NCI-H510A (cell line): ENCODE data around the gene PTER.
A peak's percentile ranks its signal among the peaks of the same experiment; 100 is the strongest.

Experiments
- DNase-seq: peaks from one replicate; lab custom pipeline; 2025; lab: John Stamatoyannopoulos, UW

The PTER gene

DNA sequence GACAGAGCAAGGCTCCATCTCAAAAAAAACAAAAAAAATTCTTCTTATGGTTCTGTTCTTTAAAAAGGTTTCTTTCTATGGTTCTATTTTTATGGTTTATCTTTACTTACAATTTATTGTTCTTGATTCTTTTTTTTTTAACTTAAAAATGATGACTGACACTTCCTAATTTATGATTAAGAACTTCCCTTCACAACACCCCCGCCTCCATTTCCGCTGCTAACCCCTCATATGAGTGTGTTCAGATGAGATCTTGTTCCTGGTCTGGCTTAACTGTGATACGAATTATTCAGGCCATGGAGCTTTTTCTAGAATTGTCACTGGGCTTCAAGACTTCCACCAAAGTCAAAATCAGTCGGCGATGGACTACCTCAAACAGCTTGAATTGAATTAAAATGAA is 33.9 kb downstream of the PTER start:
- no peak for DNase-seq

DNA sequence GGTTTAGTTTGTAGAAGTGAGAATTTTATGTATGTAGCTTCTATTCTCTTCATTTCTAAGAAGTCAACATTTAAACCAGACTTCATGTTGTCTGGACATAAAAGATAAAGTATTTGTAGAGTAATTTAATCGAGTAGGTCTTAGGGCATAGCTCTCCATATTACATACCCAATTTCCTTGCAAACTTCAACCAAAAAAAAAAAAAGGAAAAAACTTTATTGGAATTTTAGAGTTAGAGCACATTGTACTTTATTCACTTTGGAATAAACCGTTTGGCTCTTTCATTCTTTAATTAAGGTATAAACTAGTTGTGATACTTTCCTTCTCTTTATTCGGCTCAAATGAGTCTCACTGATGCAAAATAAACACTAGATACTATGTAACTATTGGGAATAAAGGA is 36.0 kb downstream of the PTER start:
- DNase-seq: no peak

DNA sequence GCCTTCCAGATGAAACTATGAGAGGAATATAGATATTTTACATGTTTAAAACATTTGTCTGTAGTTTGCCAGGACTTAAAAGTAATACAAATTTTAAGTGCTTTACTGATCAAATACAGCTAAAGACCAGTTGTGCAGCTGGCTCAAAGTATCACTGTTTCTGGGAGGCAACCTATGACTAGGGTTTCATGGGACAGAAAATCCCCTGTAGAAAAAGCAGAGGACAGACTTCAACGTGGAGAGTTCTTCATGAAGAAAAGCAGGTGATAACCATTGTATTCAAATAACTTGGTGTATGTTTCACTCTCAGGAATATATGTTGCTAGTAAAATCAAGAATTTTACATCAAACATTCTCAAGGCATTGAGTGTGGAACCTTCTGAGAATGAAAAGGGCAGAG is 40.9 kb downstream of the PTER start:
- no peak for DNase-seq

DNA sequence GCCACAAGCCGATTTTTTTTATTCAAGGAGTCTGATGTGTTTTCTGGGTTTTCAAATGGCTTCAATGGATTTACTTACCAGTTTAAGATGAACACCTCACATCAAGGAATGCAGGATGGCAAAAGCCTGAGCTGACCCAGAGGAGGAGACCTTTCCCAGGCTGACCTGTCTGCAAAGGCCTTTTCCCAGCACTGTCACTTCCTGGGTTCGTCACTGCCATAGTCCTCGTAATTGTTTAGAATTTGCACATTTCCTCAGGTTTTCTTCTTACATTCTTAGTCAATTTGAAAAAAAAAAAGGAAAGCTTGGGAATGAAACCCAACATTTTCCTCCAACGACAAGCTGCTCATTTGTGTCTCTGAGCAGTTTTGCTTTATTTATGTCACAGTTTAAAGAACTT is 42.0 kb downstream of the PTER start:
- DNase-seq: no peak

DNA sequence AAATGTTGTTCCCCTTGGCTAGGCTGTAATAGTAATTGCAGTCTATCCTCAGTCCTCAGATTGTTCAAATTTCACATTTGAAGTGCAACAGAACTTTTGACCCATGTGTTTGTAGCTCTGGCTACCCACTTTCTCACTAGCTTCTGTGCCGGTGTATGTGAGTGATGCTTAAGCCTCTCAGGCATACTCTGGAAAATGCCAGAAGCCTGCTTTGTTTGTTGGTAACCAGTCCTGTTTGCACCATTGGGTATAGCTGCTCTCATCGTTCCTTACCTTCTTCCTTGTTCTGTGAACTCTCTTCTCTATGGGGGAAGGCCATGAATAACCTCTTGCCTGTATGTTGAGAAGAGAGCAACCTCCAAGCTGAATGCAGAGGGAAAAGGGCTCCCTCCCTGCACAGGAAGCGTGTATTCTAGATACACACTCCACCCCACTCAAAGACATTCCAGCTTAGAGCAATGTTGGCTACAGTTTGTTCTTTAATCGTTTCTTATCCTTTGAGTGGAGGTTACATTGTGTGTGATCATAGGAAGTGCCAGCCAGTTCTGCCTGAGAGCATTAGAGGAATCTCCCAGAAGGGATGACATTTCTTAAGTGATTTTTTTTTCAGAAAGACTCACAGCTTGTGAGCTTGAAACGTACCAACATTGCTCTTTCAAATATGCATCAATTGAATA is 44.4 kb downstream of the PTER start:
- DNase-seq: no peak

DNA sequence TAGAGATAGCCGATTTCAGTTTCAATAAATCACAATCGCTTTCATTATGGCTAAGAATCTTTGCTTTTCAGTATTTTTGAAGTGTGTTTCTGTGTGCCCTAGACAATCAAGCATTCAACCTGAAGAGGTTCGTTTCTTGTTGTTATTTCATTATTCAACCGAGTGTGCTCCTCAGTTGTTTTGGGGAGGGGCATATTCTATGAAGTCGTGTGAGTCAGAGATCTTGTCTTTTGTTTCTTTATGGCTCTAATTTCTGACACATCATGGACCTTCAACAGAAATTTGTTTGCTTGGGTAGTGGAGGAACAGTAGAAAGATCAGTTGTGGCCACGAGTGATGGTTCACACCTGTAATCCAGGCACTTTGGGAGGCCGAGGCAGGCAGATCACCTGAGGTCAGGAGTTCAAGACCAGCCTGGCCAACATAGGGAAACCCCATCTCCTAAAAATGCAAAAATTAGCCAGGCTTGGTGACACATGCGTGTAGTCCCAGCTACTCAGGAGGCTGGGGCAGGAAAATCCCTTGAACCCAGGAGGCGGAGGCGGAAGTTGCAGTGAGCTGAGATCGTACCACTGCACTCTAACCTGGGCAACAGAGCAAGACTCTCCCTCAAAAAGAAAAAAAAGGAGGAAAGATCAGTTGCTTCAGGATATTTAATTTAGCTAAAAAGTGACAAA is 46.6 kb downstream of the PTER start:
- no peak for DNase-seq

DNA sequence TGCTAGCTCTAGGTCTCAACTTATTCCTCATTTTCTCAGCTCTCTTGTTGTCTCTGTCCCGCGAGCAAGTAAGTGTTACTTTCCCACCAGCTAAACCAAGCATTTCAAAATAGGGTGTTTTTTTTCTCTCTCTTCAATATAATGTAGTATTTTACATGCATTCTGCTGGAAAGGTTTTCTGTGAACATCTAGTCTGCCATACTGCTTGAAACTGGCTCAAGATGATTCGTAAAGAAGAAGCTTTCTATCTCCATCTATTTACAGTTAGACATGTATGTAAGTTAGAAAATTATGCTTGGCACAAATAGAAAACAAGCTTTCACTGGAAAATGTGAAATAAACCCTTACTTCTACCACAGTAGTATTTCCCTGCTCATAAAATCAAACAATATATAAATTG is 53.7 kb downstream of the PTER start:
- no peak for DNase-seq

DNA sequence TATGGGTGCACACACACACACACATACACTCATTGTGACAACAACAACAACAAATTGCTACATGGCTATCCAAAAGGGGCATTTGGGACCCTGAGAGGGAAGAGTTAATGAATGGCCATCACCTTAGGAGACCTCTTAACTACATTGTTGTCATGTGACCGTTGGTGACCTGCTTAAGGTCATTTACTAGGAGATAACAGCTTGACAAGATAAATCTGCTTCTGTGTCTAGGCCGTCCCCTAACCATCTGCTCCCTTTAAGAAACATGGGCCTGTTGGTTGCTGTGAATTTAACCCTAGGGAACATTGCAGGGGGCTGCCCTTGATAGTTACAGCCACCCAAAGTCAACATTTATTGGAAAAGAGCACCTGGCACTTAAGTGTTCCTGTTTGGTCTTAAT is 55.1 kb downstream of the PTER start:
- DNase-seq: no peak

DNA sequence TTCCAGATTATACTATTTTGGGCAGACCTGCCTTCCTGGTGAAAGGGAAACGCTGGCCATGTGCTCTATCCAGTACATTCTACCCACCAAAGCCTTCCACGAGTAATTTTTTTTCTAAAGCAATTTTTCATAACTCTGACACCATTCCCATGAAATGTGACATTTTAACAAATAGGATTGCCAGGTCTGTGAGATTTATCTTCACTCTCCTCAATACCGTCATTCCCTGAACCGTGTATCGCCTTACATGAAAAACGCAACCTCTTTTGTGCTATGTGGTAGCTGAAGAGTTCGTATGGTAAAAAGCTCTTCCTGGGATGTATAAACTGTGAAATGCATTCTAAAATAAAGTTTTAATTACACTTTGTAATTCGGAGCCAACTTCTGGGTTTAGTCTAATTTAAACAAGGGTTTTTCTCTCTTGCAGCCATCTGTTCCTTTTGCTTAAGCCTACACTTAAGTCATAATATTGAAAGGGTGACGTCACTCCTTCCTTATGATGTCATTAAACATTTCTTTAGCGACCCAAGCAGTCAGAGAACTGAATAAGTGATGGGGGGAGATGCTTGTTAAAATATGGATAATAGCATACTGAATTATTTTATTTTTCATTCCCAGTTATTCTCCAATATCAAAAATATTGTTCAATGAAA is 57.2 kb downstream of the PTER start:
- no peak for DNase-seq

DNA sequence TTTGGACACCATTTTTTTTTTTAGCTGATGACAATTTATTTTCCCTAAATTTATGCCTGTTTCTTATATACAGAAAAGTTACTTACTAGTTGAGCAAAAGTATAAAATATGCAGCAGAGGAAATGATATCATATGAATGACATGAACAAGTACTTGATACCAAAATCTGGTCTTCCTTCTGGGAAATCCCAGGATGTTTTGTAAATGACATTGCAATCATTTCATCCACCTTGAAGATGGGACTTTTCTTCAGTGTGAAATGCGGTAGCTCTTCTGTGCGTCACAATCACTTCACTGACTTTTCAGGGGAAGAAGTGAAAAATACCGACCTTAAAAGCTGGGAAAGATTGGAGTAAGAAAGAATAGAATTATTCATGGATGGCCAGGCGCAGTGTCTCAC is 61.1 kb downstream of the PTER start:
- DNase-seq: no peak

DNA sequence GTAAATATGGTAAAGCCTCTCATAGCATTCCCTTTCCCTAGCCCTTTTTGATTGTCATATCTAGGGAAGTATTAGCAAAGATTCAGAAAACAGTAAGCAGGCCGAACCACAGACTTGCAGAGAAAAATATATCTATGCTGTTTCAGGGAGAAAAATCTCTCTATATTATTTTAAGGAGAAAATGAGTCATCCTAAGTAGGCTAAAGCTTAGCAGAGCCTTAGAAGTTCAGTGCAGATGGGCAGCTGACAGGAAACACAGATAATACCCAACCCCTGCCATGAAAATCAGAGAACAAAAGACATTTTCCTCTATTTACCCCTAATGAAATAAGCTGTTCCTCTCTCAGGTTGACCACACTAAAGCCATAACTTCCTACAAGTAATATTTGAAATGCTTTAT is 68.4 kb downstream of the PTER start:
- DNase-seq: no peak

DNA sequence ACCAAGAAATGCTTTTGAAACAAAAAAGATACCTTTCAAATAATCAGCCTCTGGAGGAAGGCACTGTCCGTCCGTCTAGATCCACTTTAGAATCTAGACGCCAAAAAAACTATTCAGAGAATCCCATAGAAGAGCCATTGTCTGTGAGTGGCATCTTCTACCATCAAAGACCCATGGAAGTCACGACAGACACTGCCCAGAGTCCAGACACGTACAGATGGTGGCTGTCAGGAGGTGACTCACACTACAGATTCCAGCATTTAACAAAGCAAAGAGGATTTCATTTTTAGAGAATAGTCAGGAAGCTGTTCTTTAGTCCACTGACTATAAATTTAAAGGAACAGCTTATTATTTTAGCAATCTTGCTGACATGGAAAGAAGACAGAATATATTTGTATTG is 73.2 kb downstream of the PTER start:
- DNase-seq: no peak

DNA sequence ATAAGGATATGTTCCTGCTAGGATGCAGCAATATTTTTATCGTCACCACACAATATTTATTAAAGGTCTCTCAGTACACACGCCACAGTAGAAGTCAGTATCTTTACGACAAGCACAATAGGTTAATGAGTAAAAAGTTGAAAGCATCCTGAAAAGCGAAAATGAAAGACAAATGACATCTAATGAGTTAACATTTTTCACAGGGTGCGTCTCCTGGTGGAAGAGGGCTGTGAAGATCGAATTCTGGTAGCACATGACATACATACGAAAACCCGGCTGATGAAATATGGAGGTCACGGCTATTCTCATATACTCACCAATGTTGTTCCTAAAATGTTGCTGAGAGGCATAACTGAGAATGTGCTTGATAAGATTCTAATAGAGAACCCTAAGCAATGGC is 74.0 kb downstream of the PTER start:
- DNase-seq: no peak

DNA sequence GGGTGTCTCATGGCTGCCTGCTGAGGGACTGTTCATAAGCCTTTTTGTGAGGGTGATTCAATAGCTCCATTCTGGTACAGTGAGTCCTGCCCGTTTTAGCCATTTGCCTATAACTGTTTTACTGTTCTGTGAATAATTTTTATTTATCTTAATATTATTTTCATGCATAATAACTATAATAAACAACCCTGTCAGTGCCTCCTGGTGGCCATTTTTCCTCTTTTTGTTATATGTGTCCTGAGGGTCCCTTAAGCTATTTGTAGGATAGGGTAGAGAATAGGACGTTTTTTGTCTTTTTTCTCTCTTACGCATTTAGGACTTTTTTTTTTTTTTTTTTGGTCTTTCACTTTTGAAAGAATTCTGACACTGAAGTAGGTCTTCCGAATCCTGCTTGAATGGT is 82.0 kb downstream of the PTER start:
- no peak for DNase-seq

DNA sequence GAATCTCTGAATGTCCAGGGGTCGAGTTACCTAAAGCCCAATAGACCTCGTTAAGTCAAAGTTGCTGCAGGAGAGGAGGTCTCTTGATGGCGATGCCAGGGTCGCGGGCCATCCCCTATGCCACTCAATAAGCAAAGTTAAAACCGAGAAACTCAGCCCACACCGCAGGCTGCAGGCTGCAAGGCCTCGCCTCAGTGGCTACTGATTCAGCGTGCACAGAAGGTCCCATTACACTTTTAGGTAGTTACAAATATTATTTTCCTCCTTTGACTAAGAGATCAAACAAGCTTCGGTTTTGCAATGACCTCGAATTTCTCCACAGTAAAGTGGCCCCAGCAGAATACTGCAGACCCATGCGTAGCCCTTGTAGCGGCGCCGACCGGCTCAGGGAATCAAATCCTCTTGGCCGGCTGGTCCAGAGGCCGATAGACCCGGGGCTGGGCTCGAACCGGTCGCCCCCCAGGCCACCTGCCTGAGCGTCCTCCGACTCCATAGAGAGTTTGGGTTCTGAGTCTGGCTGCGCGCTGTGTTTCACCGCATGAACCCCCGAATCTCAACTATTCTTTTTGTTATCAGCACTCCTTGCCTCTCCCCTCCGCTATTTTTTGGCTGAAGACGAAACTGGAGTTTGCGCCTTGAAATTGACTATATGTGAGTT is 82.6 kb downstream of the PTER start:
- DNase-seq: no peak

DNA sequence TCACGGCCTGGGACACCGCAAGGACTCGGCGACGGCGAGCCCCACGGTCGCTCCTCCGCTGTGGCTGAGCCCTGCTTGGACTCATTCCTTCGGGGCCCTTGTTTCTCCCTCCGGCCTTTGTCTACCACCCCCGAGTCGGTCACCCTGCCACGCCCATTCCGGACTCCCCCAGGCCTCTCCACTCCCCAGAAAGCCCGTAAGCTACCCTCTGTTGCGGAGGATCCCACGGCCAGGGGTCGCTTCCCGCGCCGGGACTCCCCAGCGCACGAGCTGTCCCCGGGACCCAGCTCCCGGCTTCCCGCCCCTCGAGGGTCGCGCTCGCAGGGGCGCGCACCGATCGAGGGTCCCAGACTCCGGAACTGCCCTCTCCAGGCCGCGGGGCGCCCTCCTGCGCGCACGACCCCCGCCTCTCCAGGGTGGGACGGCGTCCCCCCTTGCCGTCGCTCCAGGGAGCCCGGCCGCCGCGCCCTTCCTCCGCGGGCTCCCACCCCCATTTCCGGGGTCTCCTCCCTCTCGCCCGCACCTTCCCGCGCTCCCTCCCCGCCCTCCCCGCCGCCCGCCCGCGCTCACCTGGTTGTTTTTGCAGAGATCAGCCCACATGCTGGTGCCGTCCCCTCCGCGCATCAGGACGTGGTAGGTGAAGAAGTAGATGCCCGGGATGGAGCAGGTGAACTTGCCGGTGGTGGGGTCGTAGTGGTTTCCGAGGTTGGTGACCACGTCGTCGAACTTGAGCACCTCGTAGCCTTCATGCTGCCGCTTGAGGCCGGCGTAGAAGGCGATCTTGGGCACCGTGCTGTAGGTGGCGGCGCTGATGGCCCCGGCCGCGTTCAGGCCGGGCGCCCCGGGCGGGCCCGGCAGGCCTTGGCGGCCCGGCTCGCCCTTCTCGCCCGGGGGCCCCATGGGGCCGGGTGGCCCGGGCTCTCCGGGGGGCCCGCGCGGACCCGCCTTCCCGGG is 83.4 kb downstream of the PTER start:
- DNase-seq: peak; percentile 2

DNA sequence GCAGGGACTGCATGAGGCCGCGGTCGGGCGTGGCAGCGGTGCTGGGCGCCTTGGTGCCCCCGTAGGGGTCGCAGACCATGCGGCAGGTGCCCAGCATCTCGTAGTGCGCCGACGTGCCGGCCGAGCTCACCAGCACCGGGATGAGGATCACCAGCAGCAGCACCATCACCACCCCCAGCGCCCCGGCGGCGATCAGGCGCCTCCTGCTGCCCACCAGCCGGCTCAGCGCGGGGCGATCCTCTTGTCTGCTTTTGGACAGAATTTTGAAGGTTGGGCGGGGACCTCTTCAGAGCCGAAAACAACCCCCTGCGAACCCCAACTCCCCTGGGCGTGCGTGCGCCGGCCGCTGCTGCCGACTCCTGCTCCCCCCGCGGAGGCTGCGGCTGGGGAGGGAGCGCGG is 84.1 kb downstream of the PTER start:
- no peak for DNase-seq

DNA sequence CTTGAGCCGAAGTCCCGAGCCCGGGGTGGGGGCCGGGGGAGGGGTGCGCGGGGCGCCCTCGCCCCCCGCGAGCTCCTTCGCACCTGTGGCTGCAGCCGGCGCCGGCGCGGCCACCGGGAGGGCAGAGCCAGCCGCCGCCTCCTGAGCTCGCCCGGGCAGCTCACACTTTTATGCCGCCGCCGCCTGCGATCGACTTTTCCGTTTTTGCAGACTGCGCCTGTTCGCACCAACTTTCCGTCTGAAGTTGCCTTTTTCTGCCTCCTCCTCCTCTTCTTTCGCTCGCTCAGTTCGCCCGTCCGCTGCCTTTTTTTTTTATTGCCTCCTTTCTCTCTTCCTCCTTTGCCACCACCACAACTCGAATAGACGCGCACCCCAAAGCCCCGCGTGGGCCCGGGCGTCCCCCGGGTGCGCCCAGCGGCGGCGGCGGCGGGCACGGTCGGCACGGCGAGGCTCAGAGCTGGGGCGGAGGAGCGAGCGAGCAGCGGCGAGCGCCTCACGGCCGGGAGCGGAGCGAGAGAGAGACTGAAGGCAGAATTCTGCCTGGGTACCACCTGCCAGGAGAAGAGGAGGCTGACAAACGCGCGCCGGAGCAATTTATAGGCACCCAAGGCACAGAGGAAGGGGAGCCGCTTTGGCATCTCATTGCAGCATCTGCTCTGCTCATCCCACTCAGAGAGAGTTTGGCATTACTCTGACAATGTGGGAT is 84.7 kb downstream of the PTER start, which contains the start of gene C1QL3:
Gene C1QL3, minus strand, starts transcription at position 569 of the 706 bp plus-strand sequence. CDS start 814 bp downstream, outside the sequence.
- DNase-seq: peak; percentile 2

DNA sequence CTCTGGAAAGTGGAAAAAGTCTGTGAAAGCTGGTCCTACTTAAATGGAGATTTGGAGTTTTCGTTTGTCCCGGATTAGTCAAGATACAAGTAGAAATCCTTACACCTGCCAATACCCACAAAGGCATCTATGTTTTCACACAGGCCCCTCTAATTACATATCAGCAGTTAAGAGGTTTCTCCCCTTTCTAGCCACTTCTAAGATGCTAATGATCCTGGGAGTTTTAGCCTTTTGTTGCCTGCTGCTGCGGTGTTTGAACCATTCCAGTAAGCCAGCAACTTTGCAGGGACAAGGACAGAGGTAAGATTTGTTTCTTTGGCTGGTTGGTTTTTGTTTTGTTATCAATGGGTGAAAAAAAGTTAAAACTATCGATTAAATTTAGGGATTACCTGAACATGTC is 90.6 kb downstream of the PTER start:
- no peak for DNase-seq

DNA sequence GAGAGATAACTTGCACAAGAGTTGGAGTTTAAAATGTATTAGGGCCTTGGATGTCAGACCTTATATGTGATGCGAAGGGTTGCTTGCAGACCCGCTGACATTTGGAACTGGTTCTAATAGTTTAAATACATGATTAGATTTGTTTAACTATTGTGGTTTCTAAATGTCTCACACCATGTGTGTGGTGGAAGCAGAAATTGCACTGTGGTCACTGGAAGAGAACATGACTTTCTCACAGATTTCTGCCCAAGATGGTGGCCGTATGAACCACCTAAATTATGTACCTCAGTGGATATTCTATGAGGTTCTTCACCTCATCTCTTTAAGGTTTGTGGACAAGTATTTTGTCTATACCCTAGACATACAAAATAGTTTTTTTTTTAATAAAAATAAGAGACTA is 93.0 kb downstream of the PTER start:
- no peak for DNase-seq

DNA sequence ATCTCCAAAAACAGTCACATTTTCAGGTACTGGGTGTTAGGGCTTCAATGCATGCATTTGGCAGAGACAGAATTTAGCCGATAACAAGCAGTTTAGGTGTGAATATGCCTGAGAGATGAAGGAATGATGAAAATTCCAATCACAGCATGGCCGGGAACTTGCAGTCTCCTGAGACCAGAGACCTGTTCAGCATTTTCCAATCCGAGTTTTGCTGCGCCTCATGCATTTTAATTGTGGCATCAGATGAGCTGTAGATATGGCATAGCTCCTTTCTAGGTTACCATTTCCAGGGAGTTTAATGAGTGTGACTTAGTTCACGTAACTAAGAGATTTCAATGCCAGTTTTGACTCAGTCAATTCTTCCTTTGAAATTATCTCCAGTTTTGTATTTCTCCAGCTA is 99.3 kb downstream of the PTER start:
- DNase-seq: no peak
